HepG2 (cell line): ENCODE results near the gene MLH1. TPM values are rescaled to one million over a fixed set of nuclear protein-coding genes. Genes with fewer than 3 reads are reported as not detected.

Experiments used
- ATAC-seq: fragments of 200-7000 bp; cut with Tn5 transposase; 3 replicates; pipeline ENCODE4 v1.9.1; 2020; ENCODE audit warnings: mild to moderate bottlenecking, moderate library complexity
- BruUV-seq: library from RNA; stranded (reverse); fragments of 400-500 nt; replicated peaks from 2 replicates; lab custom pipeline; 2021; lab: Mats Ljungman, UMichigan
- CTCF ChIA-PET: fragments of 300-600 bp; formaldehyde crosslinking; extraction: SDS; loops from one replicate; lab custom pipeline; 2021; ENCODE audit warnings: low total read pairs, inconsistent platforms, low intra/inter-chr PET ratio; lab: Yijun Ruan, JAX
- POLR2A ChIA-PET: fragments of 350-600 bp; sonication (Branson Sonifier 250); formaldehyde crosslinking; loops from one replicate; lab custom pipeline; 2020; ENCODE audit warnings: antibody characterized with exemption, inconsistent platforms; lab: Yijun Ruan, JAX
- DNase-seq: peaks from one replicate; pipeline ENCODE4 v3.0.0-alpha.2; 2015; ENCODE audit warnings: low spot score
- FAIRE-seq: peaks from 3 replicates; lab custom pipeline; 2011; peaks lifted over from hg19 to GRCh38; lab: Jason Lieb, UNC
- H2AFZ ChIP-seq: one replicate; pipeline ENCODE4 v1.6.1; 2011; ENCODE audit warnings: low read length, inconsistent platforms
- H3K27ac ChIP-seq: fragments of 300-600 bp; 3 replicates; pipeline ENCODE4 v1.8.0; 2011; ENCODE audit warnings: mixed run types, mild to moderate bottlenecking, mixed read lengths, low read length, inconsistent platforms; ENCODE audit not compliant: insufficient read depth; ENCODE audit errors: extremely low read length
- H3K27me3 ChIP-seq, 2 experiments: fragments of 200-600 bp in 1 of 2; 2 replicates in 1 of 2; 3 replicates in 1 of 2; pipeline versions ENCODE4 v1.6.0 to v1.8.0; 2011; ENCODE audit warnings: low read length in 2 of 2, mild to moderate bottlenecking in 2 of 2, moderate library complexity in 2 of 2, inconsistent platforms in 1 of 2; ENCODE audit not compliant: insufficient read depth in 2 of 2, control insufficient read depth in 1 of 2
- H3K36me3 ChIP-seq, 2 experiments: fragments of 200-600 bp in 1 of 2; replicated peaks in 1 of 2; 2 replicates in 1 of 2; 3 replicates in 1 of 2; pipeline versions ENCODE4 v1.5.1 to v1.8.0; 2011; ENCODE audit warnings: low read length in 2 of 2, inconsistent platforms in 1 of 2; ENCODE audit not compliant: insufficient read depth in 2 of 2, control insufficient read depth in 1 of 2
- H3K4me1 ChIP-seq: 2 replicates; pipeline ENCODE4 v1.5.1; 2012; ENCODE audit warnings: low read length, inconsistent platforms; ENCODE audit not compliant: insufficient read depth
- H3K4me2 ChIP-seq: 2 replicates; pipeline ENCODE4 v1.6.0; 2011; ENCODE audit warnings: low read depth, low read length, inconsistent platforms
- H3K4me3 ChIP-seq, 3 experiments: fragments of 200-600 bp in 1 of 3; sonication (generic), shearing (Covaris generic) in 1 of 3; replicated peaks in 1 of 3; 2 replicates each; pipeline ENCODE4 v1.5.1; 2011 to 2016; ENCODE audit warnings: low read length in 3 of 3, inconsistent platforms in 2 of 3, low read depth in 2 of 3, mild to moderate bottlenecking in 2 of 3, control low read depth in 1 of 3, mixed read lengths in 1 of 3; ENCODE audit not compliant: insufficient read depth in 1 of 3
- H3K79me2 ChIP-seq: one replicate; pipeline ENCODE4 v1.6.1; 2011; ENCODE audit warnings: low read length, inconsistent platforms; ENCODE audit not compliant: insufficient read depth
- H3K9ac ChIP-seq: 2 replicates; pipeline ENCODE4 v1.6.0; 2011; ENCODE audit warnings: mild to moderate bottlenecking, low read depth, low read length, inconsistent platforms; ENCODE audit not compliant: insufficient read depth
- H3K9me3 ChIP-seq: 2 replicates; pipeline ENCODE4 v1.5.1; 2012; ENCODE audit warnings: mild to moderate bottlenecking, low read length
- H4K20me1 ChIP-seq: 2 replicates; pipeline ENCODE4 v1.6.0; 2011; ENCODE audit warnings: inconsistent platforms, mild to moderate bottlenecking, low read length, moderate library complexity; ENCODE audit not compliant: insufficient read depth
- CENPX ChIP-seq: sonication (generic); formaldehyde crosslinking; IDR thresholded peaks from 2 replicates; pipeline ENCODE4 v1.9.0; 2021; ENCODE audit warnings: mild to moderate bottlenecking, missing genetic modification reagents, moderate library complexity
- DDIT3 ChIP-seq: sonication (generic); formaldehyde crosslinking; IDR thresholded peaks from 2 replicates; pipeline ENCODE4 v1.4.0; 2020; ENCODE audit warnings: mild to moderate bottlenecking, missing genetic modification reagents
- DNMT1 ChIP-seq: sonication (generic); formaldehyde crosslinking; IDR thresholded peaks from 2 replicates; pipeline ENCODE4 v1.5.1; 2020; ENCODE audit warnings: mild to moderate bottlenecking, missing genetic modification reagents
- FOSL2 ChIP-seq: sonication (generic); formaldehyde crosslinking; IDR thresholded peaks from 2 replicates; pipeline ENCODE4 v1.4.0; 2020; ENCODE audit warnings: missing genetic modification reagents
- SALL1 ChIP-seq: sonication (generic); formaldehyde crosslinking; IDR thresholded peaks from 2 replicates; pipeline ENCODE4 v1.8.0; 2022; ENCODE audit warnings: mild to moderate bottlenecking, missing genetic modification reagents
- ZBTB33 ChIP-seq: sonication (generic); formaldehyde crosslinking; IDR thresholded peaks from 2 replicates; pipeline ENCODE4 v1.4.0; 2020; ENCODE audit warnings: missing genetic modification reagents
- ZNF160 ChIP-seq: sonication (generic); formaldehyde crosslinking; IDR thresholded peaks from 2 replicates; pipeline ENCODE4 v1.8.0; 2022; ENCODE audit warnings: mild to moderate bottlenecking, inconsistent platforms, missing genetic modification reagents
- ZNF616 ChIP-seq: sonication (generic); formaldehyde crosslinking; IDR thresholded peaks from 2 replicates; pipeline ENCODE4 v1.5.0; 2020; ENCODE audit warnings: low read depth, mild to moderate bottlenecking, missing genetic modification reagents
- WGBS: methylation state at CpG from one replicate; pipeline ENCODE4 v1.1.6; 2017; ENCODE audit warnings: low lambda C conversion rate; 5-methylcytosine and 5-hydroxymethylcytosine counted together
- in situ Hi-C: cut with HindIII; loops from 2 replicates; pipeline ENCODE4 v1.10.0; 2017; ENCODE audit warnings: low pct_unique_long_range_greater_than_20kb; ENCODE audit not compliant: extremely low pct_ligation_motif_present
- intact Hi-C: fragments of 100-400 bp; cut with micrococcal nuclease; formaldehyde crosslinking; loops from one replicate; pipeline ENCODE4 v1.10.0; 2022; ENCODE audit not compliant: unreplicated experiment
- polyA plus RNA-seq, 8 experiments: library from polyadenylated mRNA; depleted of rRNA in 3 of 8; stranded (reverse) in 7 of 8; unstranded in 1 of 8; fragments of >200 nt; fragmentation: Illumina TruSeq in 4 of 8; extraction: Trizol in 4 of 8; gene quantifications; 2 replicates each; pipeline versions ENCODE4 v1.2.1 to v1.2.3, GENCODE V29; 2011 to 2016; ENCODE audit warnings: low read depth in 4 of 8, missing spikeins in 1 of 8, mixed read lengths in 1 of 8; ENCODE audit not compliant: insufficient read depth in 1 of 8
- total RNA-seq, 5 experiments: library from RNA; depleted of rRNA; stranded (reverse); fragments of >200 nt; fragmentation: Illumina TruSeq; extraction: Trizol; gene quantifications; 2 replicates each; pipeline ENCODE4 v1.2.3, GENCODE V29; 2016; ENCODE audit warnings: low read depth in 1 of 5

The MLH1 gene
- total and polyA plus RNA-seq, 2 of the 13 experiments (the other 11 are each of a cell fraction or from before 2014, with no cell fraction given): 29.5 to 70.8 TPM

DNA sequence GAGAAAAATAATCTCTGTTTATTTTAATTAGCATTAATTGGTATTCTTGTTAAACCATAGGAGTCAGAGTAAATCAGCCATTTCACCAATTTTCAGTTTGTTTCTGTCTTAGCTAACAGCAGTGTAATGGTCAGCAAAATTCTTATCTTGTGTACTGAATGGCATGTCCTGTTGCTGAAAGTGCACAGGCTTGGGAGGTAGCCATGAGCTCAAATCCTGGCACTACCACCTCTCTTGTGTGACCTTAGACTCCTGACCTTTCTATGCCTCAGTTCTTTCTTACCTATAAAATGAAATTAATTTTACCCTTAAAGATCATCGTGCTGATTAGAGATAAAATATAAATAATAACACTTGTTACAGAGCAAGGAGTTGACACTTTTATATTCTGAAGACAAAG, 35.8 kb downstream of the MLH1 start:
- H3K79me2 ChIP-seq: no peaks in the 10 kb centered on the region
- WGBS: 94% methylated on average over 1 of the region's 1 CpG
- peaks cover 21 to 73% of the 10 kb centered on the region in 2 experiments for H3K36me3 ChIP-seq
- DNase-seq (no peak), ATAC-seq (no peak), FAIRE-seq (no peak)
- in situ Hi-C loops: loop anchor here (10.0 kb wide), 1 partner anchor 186 kb away; no protein-coding TSS in a partner anchor
- no peaks in the 10 kb centered on the region for H3K27me3 ChIP-seq
- ChIA-PET CTCF (no interaction called here), POLR2A (no interaction called here)
- intact Hi-C loops: loop anchor here (5.0 kb wide), 1 partner anchor 237 kb away; no protein-coding TSS in a partner anchor
- no peak overlapping the region for H2AFZ ChIP-seq
- H3K27ac ChIP-seq: no peak overlapping the region
- H3K4me3 ChIP-seq: no peak overlapping the region
- TF ChIP-seq SALL1 (no peak), DNMT1 (CRISPR knock-in tag) (no peak)
- no peak overlapping the region for H3K9ac ChIP-seq
- H4K20me1 ChIP-seq: no peaks in the 10 kb centered on the region
- BruUV-seq: no TSS peak
- H3K4me1 ChIP-seq: no peaks in the 10 kb centered on the region
- H3K9me3 ChIP-seq: 0 out of 2 replicates have a peak, but pooled peaks cover 4% of the 10 kb centered on the region
- H3K4me2 ChIP-seq: no peak overlapping the region

- TF ChIP-seq ZBTB33 (no peak), ZNF160 (CRISPR knock-in tag) (no peak), FOSL2 (no peak), ZNF616 (CRISPR knock-in tag) (no peak), CENPX (no peak), DDIT3 (no peak)
- ChIA-PET CTCF (no interaction called here), POLR2A (no interaction called here)
- Histone ChIP-seq H4K20me1 (no peaks in the 10 kb centered on the region), H3K4me1 (no peaks in the 10 kb centered on the region), H2AFZ (no peak overlapping the region), H3K79me2 (no peaks in the 10 kb centered on the region), H3K4me3 (no peak overlapping the region), H3K9me3 (0 out of 2 replicates have a peak, but pooled peaks cover 3% of the 10 kb centered on the region), H3K9ac (no peak overlapping the region), H3K27me3 (no peaks in the 10 kb centered on the region), H3K27ac (no peak overlapping the region), H3K4me2 (no peak overlapping the region), H3K36me3 (peaks cover 21 to 72% of the 10 kb centered on the region in 2 experiments)
- FAIRE-seq (no peak), ATAC-seq (no peak), DNase-seq (no peak)
- intact Hi-C loops: loop anchor here (5.0 kb wide), 1 partner anchor 237 kb away; no protein-coding TSS in a partner anchor
- in situ Hi-C loops: loop anchor here (10.0 kb wide), 1 partner anchor 185 kb away; no protein-coding TSS in a partner anchor
- BruUV-seq: no TSS peak
These were observed 36.3 kb downstream of the MLH1 start for GRCh38 chr3:37029516-37030163.
